HG02884 (cell line): Measurements from ENCODE around the gene CSMD2.

ENCODE experiments used
- ATAC-seq: cut with Tn5 transposase; IDR thresholded peaks from one replicate; pipeline ENCODE4 v1.9.1; 2021; ENCODE audit warnings: mild to moderate bottlenecking, moderate library complexity; ENCODE audit not compliant: unreplicated experiment

CSMD2 gene

DNA sequence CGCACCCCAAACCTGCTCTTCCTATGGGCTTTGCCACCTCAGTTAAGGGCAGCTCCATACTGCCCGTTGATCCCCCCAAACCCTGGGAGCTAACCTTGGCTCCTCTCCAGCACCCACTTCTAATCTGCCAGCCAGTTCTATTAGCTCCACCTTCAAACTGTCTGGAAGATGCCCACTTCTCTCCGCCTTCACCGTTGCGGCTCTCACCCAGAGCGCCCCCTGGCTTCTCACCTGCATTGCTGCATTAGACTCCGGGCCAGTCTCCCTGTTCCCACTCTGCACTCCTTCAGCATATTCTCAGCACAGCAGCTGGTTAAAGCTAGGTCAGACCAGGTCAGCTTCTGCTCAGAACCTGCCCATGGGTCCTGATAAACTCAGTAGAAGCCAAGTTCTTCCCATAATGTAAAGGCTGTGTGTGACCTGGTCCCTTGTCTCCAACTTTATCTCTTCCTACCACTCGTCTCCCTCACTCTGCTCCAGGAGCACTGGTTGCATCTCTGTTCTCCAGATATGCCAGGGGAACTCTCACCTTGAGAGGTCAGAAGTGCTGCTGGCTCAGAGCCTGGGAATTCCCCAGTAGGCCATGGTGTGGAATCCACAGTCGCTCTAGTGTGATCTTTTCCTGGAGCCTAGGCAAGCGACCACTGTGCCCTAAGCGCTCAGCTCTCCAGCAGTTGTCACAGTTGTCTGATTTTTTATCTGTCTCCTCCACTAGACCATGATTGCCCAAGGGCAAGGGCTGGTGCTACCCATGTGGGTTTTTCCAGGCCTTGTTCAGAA, 150.9 kb downstream of the CSMD2 start:
- no peak for ATAC-seq

DNA sequence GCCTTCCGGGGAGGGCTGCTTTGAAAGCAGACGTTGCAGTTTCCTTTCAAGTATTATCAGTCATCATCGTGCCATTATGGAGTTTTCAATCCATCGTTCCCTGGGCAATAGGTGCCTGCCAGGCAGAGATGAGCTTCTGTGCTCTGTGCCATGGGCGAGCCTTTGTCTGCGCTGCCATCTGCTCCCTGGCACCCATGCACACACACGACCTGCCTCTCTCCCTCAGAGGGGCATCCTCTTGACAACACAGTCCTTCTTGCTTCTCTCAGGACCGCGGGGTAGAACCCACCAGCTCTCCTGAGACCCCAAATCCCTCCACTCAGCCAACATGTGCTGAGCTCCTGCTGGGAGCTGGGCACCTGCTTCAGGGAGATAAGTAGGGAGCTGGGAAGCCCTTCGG, 151.9 kb downstream of the CSMD2 start:
- ATAC-seq: no peak

DNA sequence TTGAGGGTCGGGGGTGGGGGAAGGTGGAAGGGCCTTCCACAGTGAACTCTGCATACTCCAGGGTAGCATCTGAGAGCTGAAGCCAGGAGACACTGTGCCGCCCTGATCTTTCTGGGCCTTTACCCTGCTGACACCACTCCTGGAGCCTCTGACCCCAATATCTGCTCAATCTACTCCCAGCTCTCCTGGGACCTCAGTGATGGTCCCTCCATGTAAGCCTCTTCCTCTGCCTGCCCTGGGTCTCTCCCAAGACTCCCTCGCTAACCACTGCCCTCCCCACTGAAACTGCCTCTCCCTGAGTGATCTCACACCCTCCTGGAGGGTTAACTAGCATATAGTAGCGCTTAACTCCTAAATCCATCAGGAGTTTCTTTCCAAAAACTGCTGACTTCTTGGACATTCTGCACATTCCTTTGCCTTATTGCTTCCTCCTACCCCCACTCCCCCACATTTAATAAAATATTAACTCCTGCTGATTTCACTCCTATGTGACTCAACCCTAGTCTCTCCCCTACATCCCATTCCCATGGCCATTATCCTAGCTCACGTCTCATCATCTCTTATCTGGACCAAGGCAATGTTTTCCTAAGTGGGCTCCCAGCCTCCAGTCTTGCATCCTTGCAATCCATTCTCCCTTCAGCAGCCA, 155.6 kb downstream of the CSMD2 start:
- ATAC-seq: no peak

DNA sequence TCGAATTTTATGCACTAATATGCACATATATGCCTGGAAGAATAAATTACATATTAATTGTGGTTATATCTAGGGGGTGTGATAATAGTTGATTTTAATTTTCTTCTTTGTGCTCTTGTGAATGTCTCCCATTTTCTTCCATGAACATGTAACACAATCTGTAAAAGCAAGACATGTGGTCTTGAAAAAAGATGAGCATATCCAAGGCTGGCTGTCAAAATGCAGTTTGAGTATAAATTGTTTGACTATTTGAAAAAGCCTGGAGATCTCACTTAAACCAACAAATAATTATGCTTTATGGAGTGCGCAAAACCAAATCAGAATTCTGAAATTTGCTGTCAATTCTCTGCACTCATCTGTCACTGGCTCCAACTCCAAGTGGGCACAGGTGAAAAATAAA, 157.3 kb downstream of the CSMD2 start:
- ATAC-seq: no peak

DNA sequence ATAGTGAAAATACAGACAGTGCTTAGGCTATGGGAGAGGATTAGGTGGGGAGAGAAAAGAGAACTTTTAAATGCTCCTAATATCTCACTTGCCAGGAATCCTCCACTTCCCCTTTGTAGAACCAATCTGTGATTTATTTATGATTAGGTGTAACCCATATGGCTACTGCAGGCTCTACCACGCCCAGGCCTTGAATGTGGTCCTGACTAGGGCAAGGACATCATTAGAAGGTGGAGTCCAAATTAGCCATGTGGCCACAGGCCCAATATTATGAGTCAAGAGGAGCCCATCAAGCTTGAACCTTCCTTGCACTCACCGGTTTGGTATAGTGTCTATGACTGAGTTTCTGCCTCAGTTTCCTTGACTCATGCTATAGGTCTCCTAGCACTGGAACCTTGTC, 159.7 kb downstream of the CSMD2 start:
- ATAC-seq: no peak

DNA sequence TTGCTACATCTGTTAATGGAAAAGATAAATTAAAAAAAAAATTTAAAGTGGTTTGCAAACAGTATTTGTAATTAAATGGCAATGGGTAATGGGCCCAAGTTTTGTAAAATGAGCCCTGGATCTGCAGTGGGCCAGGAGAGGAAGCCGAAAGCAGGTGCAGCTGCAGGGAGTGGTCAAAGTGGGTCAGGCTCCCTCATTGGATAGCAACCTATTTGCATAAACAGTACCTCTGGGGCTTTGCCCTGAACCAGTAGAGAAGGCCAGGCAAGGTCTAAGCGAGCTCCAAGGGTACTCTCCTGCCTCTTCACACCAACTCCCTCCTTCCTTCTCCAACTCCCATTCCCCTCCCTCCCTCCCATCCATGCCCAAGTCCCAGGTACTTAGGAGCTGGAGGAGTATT, 162.2 kb downstream of the CSMD2 start:
- ATAC-seq: no peak

DNA sequence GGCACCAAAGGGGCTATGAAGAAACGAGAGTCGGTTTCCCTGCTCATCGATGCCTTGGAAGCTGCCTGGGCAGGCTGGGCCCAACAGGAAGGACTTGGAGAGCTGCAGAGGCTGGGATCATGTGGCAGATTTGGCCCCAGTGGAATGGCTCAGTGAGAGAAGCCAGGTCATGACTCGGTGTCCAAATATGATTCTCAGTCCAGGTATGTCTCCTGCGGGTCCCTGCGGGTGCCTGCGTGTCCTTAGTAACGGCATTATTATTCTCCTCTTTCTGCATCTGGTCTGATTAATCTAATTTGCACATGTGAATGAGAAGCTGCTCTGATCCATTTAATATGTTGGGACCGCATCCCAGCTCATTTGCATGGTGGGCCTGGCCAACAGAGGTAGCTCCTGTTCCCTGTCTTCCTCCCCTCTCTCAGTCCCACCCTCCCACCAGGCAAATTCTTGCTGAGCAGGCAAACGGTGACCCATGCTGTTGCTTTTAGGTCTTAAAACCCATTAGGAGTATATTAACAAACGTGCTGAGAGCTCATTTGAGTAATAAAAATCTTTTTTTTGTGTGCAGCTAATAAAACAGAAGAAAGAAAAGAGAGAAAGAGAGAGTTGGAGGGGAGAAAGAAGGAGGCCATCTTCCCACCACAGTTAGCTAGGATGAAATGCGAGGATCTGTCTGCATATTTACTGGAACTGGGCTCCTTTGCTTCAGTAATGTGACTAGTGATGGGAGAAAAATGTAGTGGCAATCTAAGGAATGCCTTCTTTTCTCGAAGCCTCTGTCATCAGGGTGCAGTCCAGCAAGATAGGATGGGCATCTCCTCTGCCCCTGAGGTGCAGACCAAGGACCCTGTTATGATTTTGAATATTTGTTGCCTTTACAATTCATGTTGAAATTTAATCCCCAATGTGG, 167.6 kb downstream of the CSMD2 start:
- no peak for ATAC-seq

DNA sequence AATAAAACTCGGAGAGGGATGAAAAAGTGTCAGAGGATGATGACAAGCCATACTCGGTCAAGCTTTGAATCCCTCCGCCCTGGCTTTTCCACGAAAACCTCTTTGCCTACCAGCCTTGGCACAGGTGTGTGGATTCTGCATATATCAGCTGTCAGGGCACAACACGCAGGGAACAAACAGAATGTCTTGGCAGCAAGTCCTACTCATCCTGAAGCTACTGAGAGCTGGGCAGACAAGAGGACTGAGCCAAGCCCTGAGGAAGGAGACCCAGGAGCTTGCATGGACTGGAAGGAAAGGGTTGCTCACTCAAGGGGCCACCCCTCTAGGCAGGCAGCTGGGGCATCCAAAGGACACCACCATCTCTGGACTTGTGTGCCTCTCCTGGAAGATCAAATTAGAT, 168.7 kb downstream of the CSMD2 start:
- ATAC-seq: no peak

DNA sequence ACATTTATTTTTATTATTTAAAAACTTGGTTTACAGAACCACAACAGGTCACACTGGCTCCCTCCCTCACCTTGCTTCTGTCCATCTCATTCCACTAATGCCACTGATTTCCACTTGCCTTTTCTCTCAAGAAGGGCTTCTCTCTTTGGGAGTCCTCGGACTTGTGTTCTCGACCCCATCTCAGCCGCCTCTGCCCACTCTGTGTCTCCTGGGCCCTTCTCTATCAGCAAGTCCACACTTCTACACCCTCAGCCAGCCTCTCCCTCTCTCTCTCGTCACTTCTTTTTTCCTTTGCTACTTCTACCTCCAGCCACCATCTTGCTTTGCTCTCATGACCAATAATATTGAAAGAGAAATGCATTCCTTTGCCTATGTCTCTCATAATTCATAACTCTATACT, 171.7 kb downstream of the CSMD2 start:
- no peak for ATAC-seq

DNA sequence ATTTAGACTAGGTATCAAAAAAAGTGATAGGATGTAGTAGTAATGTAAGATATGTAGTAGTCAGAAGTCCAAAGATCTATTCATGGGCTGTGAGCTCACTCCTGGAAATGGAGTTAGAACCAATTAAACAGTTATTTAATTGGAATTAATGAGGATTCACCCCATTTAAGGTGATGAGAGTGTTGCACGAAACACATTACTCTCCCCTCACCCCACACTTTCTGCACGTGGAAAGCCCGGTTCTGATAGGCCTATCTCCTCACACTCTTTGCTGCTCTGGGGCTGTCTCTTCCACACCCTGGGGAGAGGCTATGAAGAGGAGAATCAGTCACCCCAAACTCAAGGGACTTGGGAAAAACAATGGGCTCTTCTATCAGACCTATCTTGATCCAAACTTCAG, 174.7 kb downstream of the CSMD2 start:
- ATAC-seq: no peak

DNA sequence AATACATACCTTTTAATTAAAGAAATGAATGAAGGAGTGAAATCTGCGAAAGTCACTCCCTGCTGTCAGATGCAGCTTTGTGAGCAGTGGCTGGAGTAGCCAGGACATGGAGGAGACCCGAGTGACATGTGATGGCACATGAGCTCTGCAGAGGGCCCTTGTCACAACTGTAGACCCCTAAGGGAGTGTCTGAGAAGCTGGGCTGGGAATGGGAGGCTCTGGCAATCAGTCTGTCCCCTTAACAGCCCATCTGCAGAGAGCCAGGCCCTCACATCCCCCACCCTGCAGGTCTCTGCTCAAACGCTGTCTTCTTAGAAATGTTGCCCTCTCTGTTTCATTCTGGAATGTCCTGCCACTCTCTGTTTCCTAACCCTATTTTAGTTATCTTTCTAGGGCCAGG, 176.9 kb downstream of the CSMD2 start:
- no peak for ATAC-seq

DNA sequence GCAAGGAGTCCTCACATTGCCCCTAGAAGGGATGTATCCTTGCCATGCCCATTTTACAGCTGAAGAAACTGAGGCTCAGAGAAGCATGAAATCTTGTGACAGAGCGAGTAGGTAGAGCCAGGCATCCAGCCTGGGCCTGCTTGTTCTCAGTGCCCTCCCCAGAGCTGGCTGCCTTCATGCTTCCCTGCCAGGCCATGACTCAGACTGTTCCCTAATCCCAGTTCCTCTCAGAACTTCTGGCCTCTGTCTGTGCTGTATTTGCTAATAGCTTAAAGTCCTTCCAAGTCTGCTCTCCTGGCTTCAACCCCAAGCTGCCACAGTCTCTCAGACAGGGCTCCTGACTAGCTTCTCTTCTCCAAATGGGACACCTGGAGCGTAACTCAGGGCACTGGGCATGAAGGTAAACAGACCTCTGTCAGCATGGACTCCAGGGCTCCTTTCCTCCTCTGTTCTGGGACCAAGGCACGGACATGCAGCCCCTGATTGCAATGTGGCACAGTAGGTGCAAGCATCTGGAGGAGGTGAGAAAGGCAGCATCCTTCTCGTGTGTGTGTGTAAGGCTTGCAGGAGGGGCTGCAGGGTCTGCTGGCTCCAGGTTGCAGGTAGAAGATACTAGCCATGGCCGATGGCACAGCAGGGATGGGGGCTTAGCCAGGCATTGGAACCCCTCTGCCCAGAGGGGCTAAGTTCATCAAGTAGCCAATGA, 178.5 kb downstream of the CSMD2 start:
- ATAC-seq: no peak

DNA sequence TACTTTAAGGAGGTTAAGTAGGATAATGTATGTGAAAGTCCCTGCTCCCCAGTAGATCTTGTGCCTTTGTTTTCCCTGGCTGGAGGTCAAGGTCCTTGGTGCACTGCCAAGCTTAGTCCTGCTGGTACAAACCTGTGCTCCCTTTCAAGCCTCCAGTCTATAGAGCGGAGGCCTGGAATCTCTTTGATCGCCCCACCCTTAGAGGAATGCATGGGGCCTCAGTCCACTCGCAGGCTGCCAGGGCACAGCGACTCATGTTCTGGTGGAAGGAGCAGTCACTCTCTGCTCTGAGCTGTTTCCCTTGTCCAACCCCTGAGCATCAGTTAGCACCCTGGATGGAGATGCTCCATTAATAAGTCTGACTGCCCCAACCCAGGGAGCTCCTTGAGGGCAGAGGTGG, 179.4 kb downstream of the CSMD2 start:
- ATAC-seq: no peak

DNA sequence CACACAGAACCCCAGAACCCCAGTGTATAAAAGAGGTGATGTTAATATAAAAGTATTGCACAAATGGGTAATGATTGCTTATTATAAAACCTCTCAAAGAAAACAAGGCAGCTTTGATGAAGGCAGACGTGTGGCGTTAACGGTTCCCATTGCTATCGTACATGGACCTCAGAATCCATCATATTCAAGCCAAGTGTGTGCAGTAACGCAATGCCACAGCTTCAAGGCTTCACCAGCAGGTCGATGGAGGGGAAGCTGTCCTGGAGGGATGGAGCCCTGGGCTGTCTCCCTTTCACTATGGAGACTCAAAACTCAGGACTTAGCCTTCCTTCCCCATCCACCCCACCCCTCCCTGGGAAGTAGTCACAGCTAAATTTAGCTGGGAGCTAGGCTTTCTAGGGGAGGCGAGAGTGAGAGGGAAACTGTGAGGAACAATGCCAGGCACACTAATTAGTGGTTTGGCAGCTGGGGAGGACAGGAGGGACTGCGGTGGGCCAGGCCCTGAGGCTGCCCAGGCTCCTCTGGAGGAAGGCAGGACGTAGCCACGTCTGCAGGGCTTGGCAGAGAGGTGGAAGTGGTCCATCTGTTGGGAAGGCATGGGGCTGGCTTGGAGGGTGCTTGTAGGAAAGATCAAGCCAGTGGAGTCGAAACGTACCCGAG, 180.0 kb downstream of the CSMD2 start:
- no peak for ATAC-seq

DNA sequence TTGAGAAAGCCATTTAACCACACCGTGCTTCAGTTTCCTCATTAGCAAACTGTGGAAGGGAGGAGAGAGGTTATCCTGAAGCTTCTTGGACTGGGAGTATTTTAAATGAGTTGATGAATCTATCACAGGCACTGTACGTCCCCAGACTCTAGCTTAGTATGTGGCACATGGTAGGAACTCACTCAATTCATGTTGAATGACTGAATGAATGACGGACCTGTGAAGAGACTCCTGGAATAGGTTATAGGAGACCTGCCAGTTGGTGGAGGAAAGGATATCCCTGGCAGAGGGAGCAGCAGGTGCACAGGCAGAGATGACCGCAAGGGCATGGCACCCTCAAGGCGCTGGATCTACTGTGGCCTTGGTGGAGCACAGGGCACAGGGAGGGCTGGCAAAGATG, 182.6 kb downstream of the CSMD2 start:
- ATAC-seq: no peak

DNA sequence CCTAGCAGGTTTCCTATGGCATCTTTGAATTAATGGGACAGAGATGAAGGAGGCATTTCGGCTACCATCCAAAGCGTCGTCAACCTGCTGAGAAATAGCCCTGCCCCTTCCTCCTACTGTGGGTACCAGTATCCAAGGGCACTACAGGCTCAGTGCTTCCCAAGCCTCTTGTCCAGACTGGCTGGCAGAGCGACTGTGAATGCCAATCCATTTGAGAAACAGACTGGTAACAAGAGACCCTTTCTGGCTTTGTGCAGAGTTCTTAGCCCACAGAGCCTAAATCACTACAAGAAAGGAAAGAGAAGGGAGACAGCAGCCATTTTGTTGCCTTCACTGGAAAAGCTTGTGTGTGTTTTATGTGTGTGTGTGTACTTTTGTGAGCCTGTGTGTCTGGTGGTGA, 185.7 kb downstream of the CSMD2 start:
- ATAC-seq: no peak

DNA sequence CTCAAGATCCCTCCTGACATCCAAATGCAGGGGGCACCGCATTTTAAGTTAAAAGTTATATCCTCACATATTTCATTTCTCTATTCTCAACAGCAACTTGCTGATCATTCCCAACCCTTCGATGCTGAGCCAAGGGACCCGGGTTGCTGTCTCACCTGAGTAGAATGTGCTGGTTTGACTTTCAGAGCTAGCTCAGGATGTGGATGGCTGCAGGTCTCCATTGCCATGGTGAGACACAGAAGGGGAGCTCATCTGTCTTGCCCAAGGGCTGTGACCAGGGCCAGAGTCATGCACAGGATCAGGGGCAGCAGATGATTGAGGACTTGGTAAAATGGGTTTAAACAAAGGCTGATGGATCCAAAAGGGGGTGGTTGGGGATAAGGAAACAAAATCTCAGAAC, 189.1 kb downstream of the CSMD2 start:
- no peak for ATAC-seq

DNA sequence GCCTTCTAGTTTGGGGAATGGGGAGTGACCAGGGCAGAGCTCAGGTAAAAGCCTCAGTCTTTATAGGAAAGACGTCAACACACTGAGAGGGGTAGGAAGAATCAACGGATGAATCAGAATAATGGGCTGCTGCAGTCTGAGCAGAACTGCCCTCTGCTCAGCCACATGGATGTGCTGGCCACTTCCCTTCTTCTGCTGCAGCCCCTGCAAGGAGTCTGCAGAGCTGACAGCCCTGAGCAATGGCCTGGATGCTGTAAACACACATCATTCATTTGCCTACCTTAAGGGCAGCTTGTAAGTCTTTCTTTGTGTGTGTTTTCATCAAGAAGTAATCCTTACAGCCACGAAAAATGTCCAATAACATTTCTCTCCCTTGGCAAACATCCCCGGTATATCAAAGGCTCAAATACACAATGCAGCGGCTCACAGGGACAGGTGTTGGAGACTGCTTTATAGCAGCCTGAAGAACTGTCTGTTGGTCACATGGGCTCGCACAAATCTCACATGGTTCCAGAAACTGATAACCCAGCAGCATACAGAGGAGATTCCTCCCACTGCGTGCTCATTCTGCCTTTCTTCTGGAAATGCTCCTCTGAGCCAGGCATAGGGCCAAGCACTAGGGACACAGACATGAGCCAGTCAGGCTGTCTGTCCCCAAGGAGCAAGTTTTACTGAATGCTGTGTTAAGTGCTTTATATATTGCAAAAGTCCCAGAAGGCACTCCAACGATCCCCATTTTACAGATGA, 191.1 kb downstream of the CSMD2 start:
- ATAC-seq: no peak

DNA sequence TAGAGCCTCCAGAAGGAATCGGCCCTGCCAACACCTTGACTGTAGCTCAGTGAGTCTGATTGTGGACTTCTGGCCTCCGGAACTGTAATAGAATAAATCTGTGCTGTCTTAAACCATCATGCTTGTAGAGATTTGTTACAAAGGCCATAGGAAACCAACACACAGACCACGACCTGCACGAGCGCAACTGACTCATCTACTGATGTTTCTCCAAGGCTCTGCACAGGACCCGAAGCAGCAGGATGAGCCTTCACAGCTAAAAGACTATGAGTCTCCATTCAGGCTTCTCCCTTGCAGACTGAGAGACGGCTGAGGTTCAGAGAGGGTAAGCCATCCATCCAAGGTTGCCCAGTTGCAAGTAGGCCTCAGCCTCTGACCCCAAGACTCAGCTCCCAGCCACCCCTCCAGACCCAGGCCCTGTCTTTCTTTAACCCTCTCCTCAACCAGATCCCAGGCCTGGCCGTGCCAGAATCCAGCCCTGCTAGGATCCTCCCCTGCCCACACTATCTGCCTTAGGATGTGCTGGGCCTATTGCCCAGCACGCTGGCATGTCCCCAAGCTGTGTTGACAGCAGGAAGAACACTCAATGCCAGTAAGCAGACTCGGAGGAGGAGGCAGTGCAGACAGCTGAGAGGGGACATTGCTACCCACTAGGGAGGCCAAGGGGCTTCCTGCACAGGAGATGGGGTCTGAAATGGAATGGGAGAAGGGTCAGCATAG, 192.2 kb downstream of the CSMD2 start:
- ATAC-seq: no peak
